ENCODE measurements around the gene FBXW9. TPM values are rescaled to one million over a fixed set of nuclear protein-coding genes. Genes with fewer than 3 reads are reported as not detected.
A peak's percentile ranks its signal among the peaks of the same experiment; 100 is the strongest.
"Not testable (repeated sequence)": the region's sequence is repeated elsewhere in the genome, so short reads cannot be mapped to it uniquely, and the experiment has no call there.

The FBXW9 gene
- total RNA-seq, 2 donors from 2014 or later = 3.9 to 4.0 TPM

- Histone ChIP-seq H3K27ac (no peak overlapping the region), H3K36me3 (replicated peaks in 1 of 2; ENCODE audit: insufficient read depth in 1 of 2, low read depth in 2 of 2) (peaks cover 20 to 36% of the 10 kb centered on the region in 2 donors), H3K27me3 (no peaks in the 10 kb centered on the region), H3K4me1 (peaks cover 6% of the 10 kb centered on the region), H3K4me3 (no peak overlapping the region), H3K9me3 (no peaks in the 10 kb centered on the region)
- no peak for DNase-seq
- TF ChIP-seq POLR2A (IDR thresholded peaks at IDR 0.05) = no peak
- TF ChIP-seq CTCF (IDR thresholded peaks at IDR 0.05) = no peak
- no peak for ATAC-seq
- intact Hi-C loops (cut with DNase I) = no loop called here
- WGBS, 2 donors = 83 to 85% methylated on average over 19 to 26 of the region's 33 CpGs
These were observed 5.3 kb upstream of the FBXW9 start for GRCh38 chr19:12701596-12702282.

- TF ChIP-seq POLR2A (IDR thresholded peaks at IDR 0.05) (no peak), CTCF (IDR thresholded peaks at IDR 0.05) (no peak)
- 75 to 85% methylated on average over 6 of the region's 6 CpGs for WGBS, 2 donors
- Histone ChIP-seq H3K4me3 (no peak overlapping the region), H3K27me3 (no peaks in the 10 kb centered on the region), H3K4me1 (peaks cover 20% of the 10 kb centered on the region), H3K27ac (no peak overlapping the region), H3K36me3 (replicated peaks in 1 of 2; ENCODE audit: insufficient read depth in 1 of 2, low read depth in 2 of 2) (peaks cover 6 to 17% of the 10 kb centered on the region in 2 donors), H3K9me3 (no peaks in the 10 kb centered on the region)
- DNase-seq (no peak), ATAC-seq (no peak)
- intact Hi-C loops (cut with DNase I) = no loop called here
These were observed 1.7 kb upstream of the FBXW9 start for GRCh38 chr19:12698138-12698537.

GRCh38 chr19:12697425-12697824 lies 994 bp upstream of the FBXW9 start:
- H3K27me3 ChIP-seq; intact Hi-C loops (cut with DNase I); DNase-seq; H3K9me3 ChIP-seq; H3K4me3 ChIP-seq; H3K27ac ChIP-seq; ATAC-seq: not testable (repeated sequence)
- 96 to 97% methylated on average over 22 of the region's 22 CpGs for WGBS, 2 donors
- Histone ChIP-seq H3K36me3 (replicated peaks in 1 of 2; ENCODE audit: insufficient read depth in 1 of 2, low read depth in 2 of 2) (peaks cover 6 to 13% of the 10 kb centered on the region in 2 donors), H3K4me1 (peaks cover 20% of the 10 kb centered on the region)

- peak; percentile 3 for ATAC-seq
- intact Hi-C loops (cut with DNase I) = no loop called here
- Histone ChIP-seq H3K4me1 (peaks cover 20% of the 10 kb centered on the region), H3K27me3 (no peaks in the 10 kb centered on the region), H3K9me3 (no peaks in the 10 kb centered on the region), H3K4me3 (peak overlapping the region; percentile 54 to 94), H3K36me3 (replicated peaks in 1 of 2; ENCODE audit: insufficient read depth in 1 of 2, low read depth in 2 of 2) (peaks cover 3% of the 10 kb centered on the region in 2 donors), H3K27ac (no peak overlapping the region)
- WGBS, 2 donors = 1% methylated on average over 35 of the region's 36 CpGs; no CpG with 5 or more reads in 1 of the 2 donors
- no peak for DNase-seq
- TF ChIP-seq CTCF (IDR thresholded peaks at IDR 0.05) = no peak
- no peak for TF ChIP-seq POLR2A (IDR thresholded peaks at IDR 0.05)
These were observed 450 bp downstream of the FBXW9 start for GRCh38 chr19:12695997-12696365.

- 71% methylated on average over 1 of the region's 1 CpG; no CpG with 5 or more reads in 1 of the 2 donors for WGBS, 2 donors
- H3K4me1 ChIP-seq = peaks cover 20% of the 10 kb centered on the region
- H3K4me3 ChIP-seq = peak overlapping the region in 1 of 2 donors; percentile 94
- no peaks in the 10 kb centered on the region for H3K36me3 ChIP-seq (replicated peaks in 1 of 2; ENCODE audit: insufficient read depth in 1 of 2, low read depth in 2 of 2)
- ATAC-seq = no peak
- H3K27ac ChIP-seq = no peak overlapping the region
- no peaks in the 10 kb centered on the region for H3K9me3 ChIP-seq
- no peak for DNase-seq
- no peaks in the 10 kb centered on the region for H3K27me3 ChIP-seq
- TF ChIP-seq POLR2A (IDR thresholded peaks at IDR 0.05) = no peak
- TF ChIP-seq CTCF (IDR thresholded peaks at IDR 0.05) = no peak
- intact Hi-C loops (cut with DNase I) = no loop called here
These were observed 917 bp downstream of the FBXW9 start for GRCh38 chr19:12695514-12695913.
